IMR-90 (cell line): ENCODE measurements around the gene MKKS. TPM values are rescaled to one million over a fixed set of nuclear protein-coding genes. Genes with fewer than 3 reads are reported as not detected.

Experiments used
- ATAC-seq: fragments of 200-7000 bp; cut with Tn5 transposase; 2 replicates; pipeline ENCODE4 v1.9.1; 2020; ENCODE audit warnings: low read depth, mild to moderate bottlenecking, moderate library complexity
- BruUV-seq: library from RNA; stranded (reverse); fragments of 400-500 nt; replicated peaks from 2 replicates; lab custom pipeline; 2021; lab: Mats Ljungman, UMichigan
- CTCF ChIA-PET: fragments of 300-600 bp; formaldehyde crosslinking; extraction: SDS; loops from one replicate; lab custom pipeline; 2021; ENCODE audit warnings: antibody characterized with exemption; lab: Yijun Ruan, JAX
- POLR2A ChIA-PET: fragments of 300-600 bp; sonication (Branson Sonifier 250); formaldehyde crosslinking; loops from one replicate; lab custom pipeline; 2022; ENCODE audit warnings: antibody characterized with exemption; ENCODE audit not compliant: unreplicated experiment; lab: Charles Lee
- DNase-seq: peaks from one replicate; pipeline ENCODE4 v3.0.0; 2013
- H2AFZ ChIP-seq: replicated peaks from 2 replicates; pipeline ENCODE3; 2013; ENCODE audit warnings: low read length, mild to moderate bottlenecking; ENCODE audit not compliant: poor library complexity
- H2AK5ac ChIP-seq: 2 replicates; pipeline ENCODE4 v1.6.1; 2013; ENCODE audit warnings: low read depth, low read length, inconsistent platforms
- H2AK9ac ChIP-seq: replicated peaks from 2 replicates; pipeline ENCODE3; 2013; ENCODE audit warnings: mild to moderate bottlenecking, low read depth, low read length, moderate library complexity; ENCODE audit not compliant: poor library complexity
- H2BK120ac ChIP-seq: 2 replicates; pipeline ENCODE4 v1.6.1; 2013; ENCODE audit warnings: low read depth, low read length, inconsistent platforms
- H2BK15ac ChIP-seq: 3 replicates; pipeline ENCODE4 v1.6.1; 2013; ENCODE audit warnings: low read depth, low read length, inconsistent platforms
- H2BK20ac ChIP-seq: 2 replicates; pipeline ENCODE4 v1.6.1; 2013; ENCODE audit warnings: low read depth, mild to moderate bottlenecking, inconsistent platforms, low read length, moderate library complexity
- H2BK5ac ChIP-seq: 2 replicates; pipeline ENCODE4 v1.6.1; 2013; ENCODE audit warnings: mild to moderate bottlenecking, low read depth, low read length, inconsistent platforms; ENCODE audit not compliant: poor library complexity, severe bottlenecking
- H3K14ac ChIP-seq: replicated peaks from 2 replicates; pipeline ENCODE4 v1.6.1; 2013; ENCODE audit warnings: low read depth, low read length, inconsistent platforms
- H3K18ac ChIP-seq: 2 replicates; pipeline ENCODE4 v1.6.1; 2013; ENCODE audit warnings: low read depth, low read length, control low read depth
- H3K23ac ChIP-seq: 2 replicates; pipeline ENCODE4 v1.6.1; 2013; ENCODE audit warnings: low read depth, low read length, inconsistent platforms
- H3K27ac ChIP-seq: 2 replicates; pipeline ENCODE4 v1.5.1; 2013; ENCODE audit warnings: mild to moderate bottlenecking, control low read depth, low read length; ENCODE audit not compliant: insufficient read depth
- H3K27me3 ChIP-seq: 2 replicates; pipeline ENCODE4 v1.6.1; 2013; ENCODE audit warnings: low read length; ENCODE audit not compliant: control insufficient read depth, insufficient read depth
- H3K36me3 ChIP-seq: 2 replicates; pipeline ENCODE4 v1.6.1; 2013; ENCODE audit warnings: low read length, mixed read lengths; ENCODE audit not compliant: control insufficient read depth, insufficient read depth
- H3K4ac ChIP-seq: 2 replicates; pipeline ENCODE4 v1.6.1; 2013; ENCODE audit warnings: low read depth, low read length, inconsistent platforms
- H3K4me1 ChIP-seq: 2 replicates; pipeline ENCODE4 v1.6.1; 2013; ENCODE audit warnings: low read length, mixed read lengths; ENCODE audit not compliant: control insufficient read depth, insufficient read depth
- H3K4me2 ChIP-seq: 2 replicates; pipeline ENCODE4 v1.6.1; 2013; ENCODE audit warnings: low read depth, mild to moderate bottlenecking, control low read depth, low read length, moderate library complexity
- H3K4me3 ChIP-seq: 2 replicates; pipeline ENCODE4 v1.5.1; 2013; ENCODE audit warnings: low read depth, mild to moderate bottlenecking, control low read depth, low read length, moderate library complexity; ENCODE audit not compliant: insufficient read depth
- H3K56ac ChIP-seq: 2 replicates; pipeline ENCODE4 v1.6.1; 2013; ENCODE audit warnings: low read length, inconsistent platforms; ENCODE audit not compliant: insufficient read depth; ENCODE audit errors: extremely low read depth
- H3K79me1 ChIP-seq, 2 experiments: 2 replicates each; pipeline ENCODE4 v1.6.1; 2013; ENCODE audit warnings: low read length in 2 of 2, inconsistent platforms in 1 of 2, low read depth in 1 of 2
- H3K9ac ChIP-seq: 2 replicates; pipeline ENCODE4 v1.6.1; 2013; ENCODE audit warnings: low read depth, low read length, control low read depth
- H3K9me1 ChIP-seq: 2 replicates; pipeline ENCODE4 v1.6.1; 2013; ENCODE audit warnings: low read length, inconsistent platforms; ENCODE audit not compliant: insufficient read depth
- H3K9me3 ChIP-seq: 2 replicates; pipeline ENCODE4 v1.6.1; 2013; ENCODE audit warnings: low read length; ENCODE audit not compliant: control insufficient read depth, insufficient read depth
- H4K20me1 ChIP-seq: 2 replicates; pipeline ENCODE4 v1.6.1; 2013; ENCODE audit warnings: low read length, inconsistent platforms; ENCODE audit not compliant: insufficient read depth
- H4K5ac ChIP-seq: 2 replicates; pipeline ENCODE4 v1.6.1; 2013; ENCODE audit warnings: mild to moderate bottlenecking, low read depth, low read length, control low read depth
- H4K8ac ChIP-seq, 2 experiments: 2 replicates each; pipeline ENCODE4 v1.6.1; 2013; ENCODE audit warnings: low read depth in 2 of 2, low read length in 2 of 2, control low read depth in 1 of 2, inconsistent platforms in 1 of 2
- H4K91ac ChIP-seq: 2 replicates; pipeline ENCODE4 v1.6.1; 2013; ENCODE audit warnings: low read depth, low read length, inconsistent platforms; ENCODE audit not compliant: insufficient read depth
- BHLHE40 ChIP-seq: fragments of 150-350 bp; IDR thresholded peaks from 2 replicates; pipeline ENCODE4 v1.6.1; 2016; ENCODE audit warnings: mild to moderate bottlenecking, low read depth, low read length
- CEBPB ChIP-seq: IDR thresholded peaks from 2 replicates; pipeline ENCODE4 v1.6.1; 2012; ENCODE audit warnings: low read depth, low read length, improper control_type of control experiment
- CHD1 ChIP-seq: IDR thresholded peaks from 2 replicates; pipeline ENCODE4 v1.6.1; 2012; ENCODE audit warnings: low read depth, low read length, improper control_type of control experiment
- CTCF ChIP-seq: conservative IDR thresholded peaks from 2 replicates; pipeline ENCODE4 v1.5.1; 2012; ENCODE audit warnings: mild to moderate bottlenecking, low read depth, low read length, improper control_type of control experiment
- ELK1 ChIP-seq: fragments of 150-350 bp; IDR thresholded peaks from 2 replicates; pipeline ENCODE4 v1.6.1; 2016; ENCODE audit warnings: low read depth, mild to moderate bottlenecking, low read length, moderate library complexity, borderline replicate concordance
- MAFK ChIP-seq: IDR thresholded peaks from 2 replicates; pipeline ENCODE4 v1.6.1; 2012; ENCODE audit warnings: low read depth, low read length, improper control_type of control experiment
- MAZ ChIP-seq: IDR thresholded peaks from 2 replicates; pipeline ENCODE4 v1.6.1; 2012; ENCODE audit warnings: low read depth, mild to moderate bottlenecking, low read length, improper control_type of control experiment, moderate library complexity, borderline replicate concordance
- MXI1 ChIP-seq: IDR thresholded peaks from 2 replicates; pipeline ENCODE4 v1.6.1; 2012; ENCODE audit warnings: low read depth, mild to moderate bottlenecking, low read length, moderate library complexity, borderline replicate concordance
- NFE2L2 ChIP-seq: fragments of 150-350 bp; IDR thresholded peaks from 2 replicates; pipeline ENCODE4 v1.6.1; 2016; ENCODE audit warnings: low read depth, mild to moderate bottlenecking, low read length
- RAD21 ChIP-seq: IDR thresholded peaks from 2 replicates; pipeline ENCODE4 v1.6.1; 2012; ENCODE audit warnings: low read length, improper control_type of control experiment
- RCOR1 ChIP-seq: IDR thresholded peaks from 2 replicates; pipeline ENCODE4 v1.6.1; 2012; ENCODE audit warnings: mild to moderate bottlenecking, low read length, improper control_type of control experiment; ENCODE audit not compliant: insufficient replicate concordance
- RFX5 ChIP-seq: IDR thresholded peaks from 2 replicates; pipeline ENCODE4 v1.8.0; 2012; ENCODE audit warnings: low read depth, mild to moderate bottlenecking, low read length, moderate library complexity
- SMC3 ChIP-seq: fragments of 150-350 bp; IDR thresholded peaks from 2 replicates; pipeline ENCODE4 v1.6.1; 2016; ENCODE audit warnings: low read depth, mild to moderate bottlenecking, antibody characterized with exemption, low read length, moderate library complexity
- USF2 ChIP-seq: fragments of 150-350 bp; IDR thresholded peaks from 2 replicates; pipeline ENCODE4 v1.6.1; 2017; ENCODE audit warnings: mild to moderate bottlenecking, antibody characterized with exemption, low read length, low read depth
- WGBS, 2 experiments: methylation state at CpG; one replicate each; pipeline versions ENCODE4 v1.1.5 to v1.1.7; 2013; ENCODE audit warnings: missing lambda C conversion rate in 2 of 2; ENCODE audit not compliant: insufficient read length in 1 of 2; ENCODE audit errors: extremely low coverage in 2 of 2; 5-methylcytosine and 5-hydroxymethylcytosine counted together
- dilution Hi-C: fragments of 300-500 bp; cut with HindIII; formaldehyde crosslinking; loops from one replicate; pipeline ENCODE4 v1.14.3; 2018; ENCODE audit warnings: low sequenced_read_pairs; ENCODE audit not compliant: unreplicated experiment
- in situ Hi-C: fragments of 300-500 bp; cut with MboI; formaldehyde crosslinking; loops from 3 replicates; pipeline ENCODE4 v1.14.3; 2019; ENCODE audit warnings: low sequenced_read_pairs, inconsistent platforms, mixed read lengths
- intact Hi-C: fragments of 100-400 bp; cut with micrococcal nuclease; formaldehyde crosslinking; loops from 2 replicates; pipeline ENCODE4 v1.10.0; 2022
- polyA plus RNA-seq, 3 experiments: library from polyadenylated mRNA; depleted of rRNA; stranded (reverse); fragments of >200 nt; gene quantifications; 2 replicates each; pipeline ENCODE4 v1.2.3, GENCODE V29; 2012; ENCODE audit warnings: low replicate concordance in 1 of 3
- total RNA-seq: library from RNA; depleted of rRNA; stranded (reverse); fragments of >200 nt; gene quantifications from 2 replicates; pipeline ENCODE4 v1.2.3, GENCODE V29; 2012

Gene MKKS
- total and polyA plus RNA-seq, 2 of the 4 experiments (the other 2 are of a cell fraction) = 6.9 to 7.5 TPM

GRCh38 chr20:10369723-10370090, 64.3 kb downstream of the MKKS start:
- H3K9me3 ChIP-seq = no peaks in the 10 kb centered on the region
- no peaks in the 10 kb centered on the region for H3K36me3 ChIP-seq
- H3K4ac ChIP-seq = peak overlapping the region; percentile 3; the same call in 1 of the 2 replicates
- no peaks in the 10 kb centered on the region for H4K20me1 ChIP-seq
- no peak overlapping the region; the same call in 2 of the 3 replicates for H2BK15ac ChIP-seq
- H4K5ac ChIP-seq = no peak overlapping the region; the same call in 1 of the 2 replicates
- H3K14ac ChIP-seq = 0 out of 2 replicates have a peak overlapping the region, but pooled peaks have one; percentile 25
- in situ Hi-C loops = no loop called here
- peak; percentile 37 for DNase-seq
- peak overlapping the region in 1 of 2 experiments; percentile 11; a peak in 2 of 4 replicates for H4K8ac ChIP-seq
- H3K27me3 ChIP-seq = no peaks in the 10 kb centered on the region
- no peak overlapping the region for H2BK20ac ChIP-seq
- no peak overlapping the region for H3K56ac ChIP-seq
- peak overlapping the region; percentile 38; the same call in 1 of the 2 replicates for H3K18ac ChIP-seq
- peak overlapping the region; percentile 62 for H2AK9ac ChIP-seq
- H3K4me1 ChIP-seq = peaks cover 6% of the 10 kb centered on the region
- dilution Hi-C loops = no loop called here
- no peak overlapping the region for H3K9ac ChIP-seq
- BruUV-seq = no TSS peak
- no peak overlapping the region; the same call in 1 of the 2 replicates for H2AK5ac ChIP-seq
- 0 out of 2 replicates have a peak overlapping the region, but pooled peaks have one; percentile 53 for H3K4me2 ChIP-seq
- no peak overlapping the region for H3K27ac ChIP-seq
- POLR2A ChIA-PET = no interaction called here
- intact Hi-C loops = no loop called here
- ATAC-seq = peak; percentile 42
- H3K4me3 ChIP-seq = no peak overlapping the region
- peak overlapping the region; percentile 47 for H2BK5ac ChIP-seq
- no peak overlapping the region for H3K23ac ChIP-seq
- peaks cover 3% of the 10 kb centered on the region; the same call in 1 of the 2 replicates for H3K9me1 ChIP-seq
- H3K79me1 ChIP-seq = no peaks in the 10 kb centered on the region; a peak in 1 of 4 replicates
- H4K91ac ChIP-seq = peak overlapping the region; percentile 11; the same call in 1 of the 2 replicates
- no CpG with 5 or more reads among the region's 4 CpGs for WGBS, 2 experiments
- CTCF ChIA-PET = interaction anchor here (1.0 kb wide), 1 partner anchor 22 kb away, joined by 3 read pairs; no protein-coding TSS in a partner anchor
- peak overlapping the region; percentile 37; the same call in 1 of the 2 replicates for H2BK120ac ChIP-seq
- TF ChIP-seq CTCF = no peak
- TF ChIP-seq ELK1 = no peak
- TF ChIP-seq RFX5 = no peak
- no peak for TF ChIP-seq RCOR1
- no peak for TF ChIP-seq SMC3
- no peak for TF ChIP-seq CEBPB
- TF ChIP-seq MAFK = no peak
- no peak for TF ChIP-seq BHLHE40
- no peak for TF ChIP-seq MXI1
- TF ChIP-seq NFE2L2 = no peak
- no peak for TF ChIP-seq CHD1
- TF ChIP-seq USF2 = no peak
- TF ChIP-seq MAZ = no peak
- no peak for TF ChIP-seq RAD21
- H2AFZ ChIP-seq = peak overlapping the region; percentile 75
